Heart left ventricle (tissue), 16 donors: ENCODE measurements around the gene SPATA1. TPM values are rescaled to one million over a fixed set of nuclear protein-coding genes. Genes with fewer than 3 reads are reported as not detected.

ENCODE experiments used
- ATAC-seq, 4 donors: fragments of 200-7000 bp; cut with Tn5 transposase; one replicate each; pipeline ENCODE4 v1.9.1; 2020 to 2022; ENCODE audit warnings: moderate library complexity in 4 of 4, mild to moderate bottlenecking in 3 of 4, moderate number of reproducible peaks in 1 of 4
- DNase-seq, 5 donors: peaks; one replicate each; pipeline ENCODE4 v3.0.0-alpha.2; 2020
- H3K27ac ChIP-seq, 12 donors: fragments of 200-600 bp; sonication (generic) in 4 of 12; one replicate each; pipeline versions ENCODE4 v1.5.0 to v1.8.0; 2016 to 2022; ENCODE audit warnings: mild to moderate bottlenecking in 2 of 12
- H3K27me3 ChIP-seq, 9 donors: fragments of 200-600 bp; sonication (generic) in 2 of 9; one replicate each; pipeline versions ENCODE4 v1.5.1 to v1.8.0; 2016 to 2022; ENCODE audit warnings: mild to moderate bottlenecking in 3 of 9
- H3K36me3 ChIP-seq, 9 donors: fragments of 200-600 bp; sonication (generic) in 2 of 9; one replicate each; pipeline versions ENCODE4 v1.5.0 to v1.8.0; 2018 to 2022; ENCODE audit warnings: mild to moderate bottlenecking in 2 of 9
- H3K4me1 ChIP-seq, 12 donors: fragments of 200-600 bp; sonication (generic) in 4 of 12; one replicate each; pipeline versions ENCODE4 v1.5.0 to v1.8.0; 2016 to 2022; ENCODE audit warnings: mild to moderate bottlenecking in 3 of 12
- H3K4me3 ChIP-seq, 12 donors: fragments of 200-600 bp; sonication (generic) in 4 of 12; one replicate each; pipeline versions ENCODE4 v1.5.0 to v1.8.0; 2017 to 2022; ENCODE audit warnings: mild to moderate bottlenecking in 9 of 12, moderate library complexity in 4 of 12
- H3K9me3 ChIP-seq, 12 donors: fragments of 200-600 bp; sonication (generic) in 4 of 12; one replicate each; pipeline versions ENCODE4 v1.5.0 to v1.8.0; 2016 to 2022; ENCODE audit warnings: mild to moderate bottlenecking in 1 of 12
- CTCF ChIP-seq, 12 donors: fragments of 200-600 bp; sonication (generic) in 4 of 12; IDR thresholded peaks; one replicate each; pipeline versions ENCODE4 v1.5.0 to v1.8.0; 2018 to 2022; ENCODE audit warnings: antibody characterized with exemption in 12 of 12, mild to moderate bottlenecking in 5 of 12
- POLR2A ChIP-seq, 2 donors: fragments of 450-650 bp; IDR thresholded peaks; one replicate each; pipeline ENCODE4 v1.6.1; 2017; ENCODE audit warnings: antibody characterized with exemption in 2 of 2, mild to moderate bottlenecking in 2 of 2, moderate library complexity in 2 of 2
- WGBS, 4 donors: extraction: QIAGEN DNeasy Blood & Tissue Kit in 2 of 4; methylation state at CpG; one replicate each; pipeline versions ENCODE4 v1.1.5 to v1.1.7; 2013 to 2018; 5-methylcytosine and 5-hydroxymethylcytosine counted together
- intact Hi-C, 10 donors: fragments of 100-400 bp; cut with DNase I; formaldehyde crosslinking; loops; one replicate each; pipeline versions ENCODE4 v1.11.1 to v1.14.2; 2022
- polyA plus RNA-seq, 2 donors: library from polyadenylated mRNA; stranded (reverse); fragments of 200-250 nt; gene quantifications; one replicate each; pipeline ENCODE4 v1.2.3, GENCODE V29; 2013
- total RNA-seq, 9 donors: library from RNA; depleted of rRNA in 2 of 9; stranded (reverse); fragments of >200 nt in 2 of 9; fragmentation: NEBNext Ultra II Directional in 3 of 9; extraction: Animal tissue kit (Norgen Biotek cat#: 25700) in 3 of 9; gene quantifications; one replicate each; pipeline versions ENCODE4 v1.1.0 to v1.2.4, GENCODE V29; 2016 to 2023
- donor health status: ischemic (EF 13 %, LVEDD 7.1; RV severe dilation, severe dysfunction).
- donor health status: healthy with polysubstance abuse.
- donor health status: DM: no; HTN: yes; CAD: no.
- donor health status: DM: no; HTN: no; CAD: no.
- donor health status: ischemic (EF 25% LVEDD 6.9; RV normal size, moderate dysfunction).
- donor health status: ischemic (EF 25% LVEDD 5.7; RV mildly dilated, moderate dysfunction).
- donor health status: healthy.
- donor health status: DM: yes; HTN: yes; CAD: no.
- donor health status: ischemic (EF 35%, LVEDD 5.7; RV mildly dilated, moderate dysfunction).
- donor health status: nonischemic (EF 11% LVEDD 7.7; RV severe dilation, severe dysfunction).
- donor health status: DM: yes; HTN: yes; CAD: no.
- donor health status: PGD.
- donor health status: ischemic (EF 29% LVEDD 5.4; RV normal size, mild dysfunction).
- donor health status: nonischemic (EF 23%, LVEDD 6.1; RV moderate dilation, normal function).

SPATA1 gene
- total and polyA plus RNA-seq, 11 donors, result 0.19 to 2.0 (median 1.2) TPM; not detected in 2

GRCh38 chr1:84478876-84479868, 27.0 kb upstream of the SPATA1 start, which contains the start of gene RPF1:
Gene RPF1 (plus strand): TSS chr1:84479266. CDS start chr1:84479282, 16 bp downstream.
- DNase-seq (peak; percentile 66 to 87 (median 74)), ATAC-seq (peak; percentile 92 to 98 (median 96))
- peaks cover 0 to 32% (median 20%) of the 10 kb centered on the region in 12 donors for H3K4me1 ChIP-seq
- peak within 1 kb of the TSS; percentile 70 to 96 (median 84) for H3K27ac ChIP-seq
- peak within 1 kb of the TSS; percentile 45 to 88 (median 79) for H3K4me3 ChIP-seq
- intact Hi-C loops, result loop anchor here in 4 of 10 donors (1.0 to 10.0 kb wide), 4 partner anchors 26 to 126 kb away; partner anchors contain the start of genes CTBS (in 2 of the 4), GNG5 (in 1 of the 4) and SPATA1 (in 1 of the 4)
- 5 to 6% (median 5%) methylated on average over 43 to 51 of the region's 51 CpGs for WGBS, 4 donors
- peaks cover 0 to 38% (median 8%) of the 10 kb centered on the region in 9 donors for H3K27me3 ChIP-seq
- H3K36me3 ChIP-seq, result peaks cover 0 to 32% (median 27%) of the 10 kb centered on the region in 9 donors
- peaks cover 0 to 4% (median 0%) of the 10 kb centered on the region in 12 donors for H3K9me3 ChIP-seq
- TF ChIP-seq CTCF (IDR thresholded peaks at IDR 0.05), result no peak
- peak; percentile 40 to 59 for TF ChIP-seq POLR2A (IDR thresholded peaks at IDR 0.05)

GRCh38 chr1:84479998-84480397, 26.2 kb upstream of the SPATA1 start:
- intact Hi-C loops, result loop anchor here in 5 of 10 donors (1.0 to 10.0 kb wide), 4 partner anchors 25 to 125 kb away; partner anchors contain the start of genes CTBS (in 2 of the 5), GNG5 (in 1 of the 5) and SPATA1 (in 1 of the 5)
- no peak for DNase-seq
- Histone ChIP-seq H3K4me3 (peak overlapping the region; percentile 45 to 88 (median 79)), H3K4me1 (peaks cover 0 to 32% (median 20%) of the 10 kb centered on the region in 12 donors), H3K36me3 (peaks cover 0 to 40% (median 35%) of the 10 kb centered on the region in 9 donors), H3K27ac (peak overlapping the region in 10 of 12 donors; percentile 73 to 96 (median 86)), H3K9me3 (peaks cover 0 to 4% (median 0%) of the 10 kb centered on the region in 12 donors), H3K27me3 (peaks cover 0 to 29% (median 8%) of the 10 kb centered on the region in 9 donors)
- TF ChIP-seq POLR2A (IDR thresholded peaks at IDR 0.05), result no peak
- no peak for TF ChIP-seq CTCF (IDR thresholded peaks at IDR 0.05)
- WGBS, 4 donors, result 3 to 5% (median 5%) methylated on average over 9 of the region's 9 CpGs
- ATAC-seq, result no peak

DNA sequence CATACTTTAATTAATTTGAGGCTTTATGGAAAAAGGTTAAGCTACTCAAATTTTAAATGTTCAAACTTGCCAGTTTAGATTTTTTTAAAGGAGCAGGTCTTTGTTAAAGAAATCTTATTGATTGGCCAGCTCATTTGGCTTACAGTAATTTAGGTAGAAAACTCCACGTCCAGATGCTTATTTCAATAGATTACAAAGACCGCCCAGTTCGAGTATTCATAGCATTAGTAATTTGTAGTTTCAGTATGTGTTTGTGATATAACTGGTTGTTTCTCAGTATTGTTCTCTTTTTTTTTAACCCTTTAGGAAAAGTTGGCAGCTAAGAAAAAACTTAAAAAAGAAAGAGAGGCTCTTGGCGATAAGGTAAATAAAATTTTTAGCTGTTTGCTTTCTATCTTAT, 25.5 kb upstream of the SPATA1 start:
- no peak for DNase-seq
- intact Hi-C loops, result loop anchor here in 1 of 10 donors (2.0 kb wide), 1 partner anchor 24 kb away; no protein-coding TSS in a partner anchor

More for the DNA sequence above, 25.5 kb upstream of the SPATA1 start:
- TF ChIP-seq CTCF (IDR thresholded peaks at IDR 0.05) (no peak), POLR2A (IDR thresholded peaks at IDR 0.05) (no peak)
- peaks cover 0 to 25% (median 5%) of the 10 kb centered on the region in 9 donors for H3K27me3 ChIP-seq
- WGBS, 4 donors, result 86 to 89% (median 88%) methylated on average over 4 of the region's 4 CpGs
- no peak for ATAC-seq
- H3K4me1 ChIP-seq, result peaks cover 0 to 32% (median 20%) of the 10 kb centered on the region in 12 donors
- H3K4me3 ChIP-seq, result peak overlapping the region in 9 of 12 donors; percentile 59 to 88 (median 80)
- H3K9me3 ChIP-seq, result peaks cover 0 to 4% (median 0%) of the 10 kb centered on the region in 12 donors
- no peak overlapping the region for H3K27ac ChIP-seq
- H3K36me3 ChIP-seq, result peaks cover 0 to 46% (median 41%) of the 10 kb centered on the region in 9 donors
